ENCODE results near the gene MED1. TPM values are rescaled to one million over a fixed set of nuclear protein-coding genes. Genes with fewer than 3 reads are reported as not detected.
"Not testable (repeated sequence)": the region's sequence is repeated elsewhere in the genome, so short reads cannot be mapped to it uniquely, and the experiment has no call there.

The MED1 gene
- total RNA-seq, 1 donor from 2014 or later, result 14.6 TPM

DNA sequence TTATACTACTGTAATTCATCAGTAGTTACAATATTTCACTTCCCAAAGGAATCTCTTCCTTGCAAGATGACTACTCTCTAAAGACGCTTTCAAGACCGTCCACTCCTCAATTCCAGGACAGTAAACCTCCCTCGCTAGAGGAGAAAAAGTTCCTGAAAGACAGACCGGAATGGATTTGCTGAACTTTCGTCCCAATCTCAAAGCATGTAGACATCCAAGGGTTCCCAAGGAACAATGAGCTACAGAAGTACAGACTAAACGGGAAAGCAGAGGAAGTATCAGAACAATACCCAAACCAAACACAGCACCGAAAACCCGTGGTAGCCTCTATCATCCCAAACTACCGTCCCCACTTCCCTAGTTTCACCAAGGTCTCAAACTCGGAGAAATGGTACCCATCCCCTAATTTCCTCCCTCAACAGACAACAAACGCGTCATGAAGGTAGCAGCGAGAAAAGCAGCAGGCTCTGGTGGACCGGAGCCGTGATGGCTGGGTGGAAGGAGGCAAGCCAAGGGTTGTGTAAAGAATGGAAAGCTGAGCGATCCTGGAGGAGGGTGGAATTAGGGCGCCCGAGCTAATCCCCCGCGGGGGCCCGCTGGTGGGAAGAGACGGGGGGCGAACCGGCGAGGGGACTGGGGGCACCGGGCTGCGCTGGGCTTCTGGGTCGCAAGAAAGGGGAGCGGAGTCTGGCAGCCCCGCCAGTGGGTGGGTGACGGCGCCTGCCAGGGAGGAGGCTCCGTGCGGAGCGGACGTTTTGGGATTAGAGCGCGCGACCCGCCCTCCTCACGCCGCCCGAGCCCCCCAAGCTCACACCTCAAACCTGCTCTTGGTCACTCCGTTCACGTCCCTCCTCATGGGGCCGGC, 50.3 kb downstream of the MED1 start:
- DNase-seq (ENCODE audit: low read depth), result no peak
- H3K4me3 ChIP-seq (ENCODE audit: low read depth, low read length), result peak overlapping the region; percentile 95
- TF ChIP-seq, protein P1, sequence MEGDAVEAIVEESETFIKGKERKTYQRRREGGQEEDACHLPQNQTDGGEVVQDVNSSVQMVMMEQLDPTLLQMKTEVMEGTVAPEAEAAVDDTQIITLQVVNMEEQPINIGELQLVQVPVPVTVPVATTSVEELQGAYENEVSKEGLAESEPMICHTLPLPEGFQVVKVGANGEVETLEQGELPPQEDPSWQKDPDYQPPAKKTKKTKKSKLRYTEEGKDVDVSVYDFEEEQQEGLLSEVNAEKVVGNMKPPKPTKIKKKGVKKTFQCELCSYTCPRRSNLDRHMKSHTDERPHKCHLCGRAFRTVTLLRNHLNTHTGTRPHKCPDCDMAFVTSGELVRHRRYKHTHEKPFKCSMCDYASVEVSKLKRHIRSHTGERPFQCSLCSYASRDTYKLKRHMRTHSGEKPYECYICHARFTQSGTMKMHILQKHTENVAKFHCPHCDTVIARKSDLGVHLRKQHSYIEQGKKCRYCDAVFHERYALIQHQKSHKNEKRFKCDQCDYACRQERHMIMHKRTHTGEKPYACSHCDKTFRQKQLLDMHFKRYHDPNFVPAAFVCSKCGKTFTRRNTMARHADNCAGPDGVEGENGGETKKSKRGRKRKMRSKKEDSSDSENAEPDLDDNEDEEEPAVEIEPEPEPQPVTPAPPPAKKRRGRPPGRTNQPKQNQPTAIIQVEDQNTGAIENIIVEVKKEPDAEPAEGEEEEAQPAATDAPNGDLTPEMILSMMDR (conservative IDR thresholded peaks at IDR 0.05; ENCODE audit: low read depth, low read length), result no peak

DNA sequence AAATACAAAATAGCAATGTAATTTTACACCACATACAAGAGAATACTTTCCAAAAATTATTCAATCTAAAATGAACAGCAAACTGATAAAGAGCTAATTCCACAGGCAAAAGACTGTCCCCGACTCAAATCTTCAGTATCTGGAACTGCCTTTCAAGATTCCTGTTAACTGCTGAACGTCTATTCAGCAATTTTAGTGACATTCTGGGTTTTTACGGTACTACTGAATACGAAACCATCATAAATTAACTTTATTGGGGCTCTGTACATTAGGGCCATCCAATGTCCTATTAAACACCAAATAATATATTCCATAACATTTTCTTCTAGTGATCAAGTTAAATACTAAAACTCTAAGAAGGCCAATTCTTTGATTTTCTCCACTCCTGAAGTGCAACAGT, 51.3 kb downstream of the MED1 start:
- TF ChIP-seq, protein P1 (conservative IDR thresholded peaks at IDR 0.05; ENCODE audit: low read depth, low read length), result no peak
- peak overlapping the region; percentile 95 for H3K4me3 ChIP-seq (ENCODE audit: low read depth, low read length)

DNA sequence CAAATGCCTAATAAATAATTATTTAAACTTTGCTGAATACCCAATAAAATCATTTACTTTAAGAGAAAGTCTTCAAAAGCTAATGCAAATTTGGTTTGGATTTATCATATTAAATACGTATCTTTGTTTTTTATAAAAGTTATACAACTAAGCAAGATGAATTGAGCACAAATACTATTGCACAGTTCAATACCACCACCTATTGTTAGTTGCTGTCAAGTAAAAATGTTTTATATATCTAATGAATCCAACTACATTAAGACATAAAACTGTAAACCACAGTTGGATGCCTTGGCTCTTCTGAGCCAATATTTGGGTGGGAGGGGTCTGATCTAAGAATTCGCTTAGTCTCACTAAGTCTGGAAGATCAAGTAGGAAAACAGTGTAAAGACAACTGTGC, 57.3 kb downstream of the MED1 start:
- DNase-seq (ENCODE audit: low read depth), result no peak
- TF ChIP-seq, protein P1 (conservative IDR thresholded peaks at IDR 0.05; ENCODE audit: low read depth, low read length), result no peak
- H3K4me3 ChIP-seq (ENCODE audit: low read depth, low read length), result no peak overlapping the region

More for the DNA sequence above, 51.3 kb downstream of the MED1 start:
- no peak for DNase-seq (ENCODE audit: low read depth)

DNA sequence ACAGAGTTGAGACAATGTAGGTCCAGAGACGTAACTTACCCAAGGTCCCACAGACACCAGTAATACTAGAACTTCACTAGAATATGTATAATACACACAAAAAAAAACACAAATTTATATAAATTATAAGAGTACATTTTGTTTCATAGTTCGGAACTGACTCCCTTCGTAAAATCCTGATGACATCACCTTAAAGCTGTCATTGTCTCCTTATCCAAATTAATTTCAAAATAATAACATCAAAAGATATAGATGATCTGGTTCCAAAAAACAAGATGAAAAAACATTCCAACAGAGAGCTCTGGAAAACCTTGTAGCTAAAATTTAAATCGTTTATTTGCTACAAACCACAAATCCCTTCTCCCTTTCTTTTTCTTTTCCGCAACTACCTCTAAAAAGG, 59.6 kb downstream of the MED1 start:
- no peak for DNase-seq (ENCODE audit: low read depth)
- no peak overlapping the region for H3K4me3 ChIP-seq (ENCODE audit: low read depth, low read length)
- TF ChIP-seq, protein P1 (conservative IDR thresholded peaks at IDR 0.05; ENCODE audit: low read depth, low read length), result no peak

DNA sequence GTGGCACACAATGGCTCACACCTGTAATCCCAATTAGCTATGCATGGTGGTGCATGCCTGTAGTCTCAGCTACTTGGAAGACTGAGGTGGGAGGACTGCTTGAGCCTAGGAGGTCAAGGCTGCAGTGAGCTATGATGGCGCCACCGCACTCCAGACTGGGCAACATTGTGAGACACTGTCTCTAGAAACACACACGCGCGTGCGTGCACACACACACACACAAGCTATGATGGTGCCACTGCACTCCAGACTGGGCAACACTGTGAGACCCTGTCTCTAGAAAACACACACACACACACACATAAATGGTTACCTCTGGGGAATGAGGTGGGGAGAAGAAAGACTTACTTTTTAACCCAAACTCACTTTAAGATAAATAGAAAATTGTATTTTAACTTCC, 66.0 kb downstream of the MED1 start:
- TF ChIP-seq, protein P1 (conservative IDR thresholded peaks at IDR 0.05; ENCODE audit: low read depth, low read length), result no peak
- H3K4me3 ChIP-seq (ENCODE audit: low read depth, low read length), result no peak overlapping the region
- DNase-seq (ENCODE audit: low read depth), result no peak

DNA sequence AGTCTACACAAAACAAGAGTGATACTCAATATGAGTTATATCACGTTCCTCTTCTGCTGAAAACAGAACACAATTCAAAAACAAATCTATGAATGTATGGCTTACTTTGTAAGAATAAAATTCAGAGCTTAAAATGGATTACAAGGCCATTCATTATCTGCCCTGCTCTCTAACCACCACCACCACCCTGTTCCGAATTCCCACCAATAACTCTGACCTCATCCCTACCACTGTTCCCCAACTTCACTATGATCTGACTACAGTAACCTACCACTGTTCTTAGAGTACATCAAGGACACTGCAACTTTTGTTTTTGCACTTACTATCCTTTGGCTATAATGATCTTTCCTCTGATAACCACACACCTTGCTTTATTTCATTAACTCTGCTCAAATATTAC, 70.9 kb downstream of the MED1 start:
- TF ChIP-seq, protein P1 (conservative IDR thresholded peaks at IDR 0.05; ENCODE audit: low read depth, low read length), result no peak
- no peak overlapping the region for H3K4me3 ChIP-seq (ENCODE audit: low read depth, low read length)
- no peak for DNase-seq (ENCODE audit: low read depth)

DNA sequence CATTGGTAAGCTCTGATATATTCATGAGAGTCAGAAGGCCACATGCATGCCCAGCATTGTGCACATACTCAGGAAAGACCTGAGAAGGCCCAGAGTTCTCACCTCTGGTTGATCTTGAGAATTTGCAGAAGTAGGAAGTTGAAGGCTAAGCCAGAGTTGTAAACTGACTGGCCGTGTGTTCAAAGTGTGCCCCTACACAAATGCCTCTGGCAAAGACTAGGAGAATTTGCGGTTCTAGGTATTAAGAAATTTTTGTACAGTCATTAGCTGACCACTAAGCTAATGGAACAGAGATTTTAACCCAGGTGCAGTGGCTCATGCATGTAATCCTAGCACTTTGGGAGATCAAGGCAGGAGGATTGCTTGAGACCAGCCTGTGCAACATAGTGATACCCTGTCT, 74.6 kb downstream of the MED1 start:
- no peak for DNase-seq (ENCODE audit: low read depth)
- TF ChIP-seq, protein P1 (conservative IDR thresholded peaks at IDR 0.05; ENCODE audit: low read depth, low read length), result no peak
- no peak overlapping the region for H3K4me3 ChIP-seq (ENCODE audit: low read depth, low read length)

DNA sequence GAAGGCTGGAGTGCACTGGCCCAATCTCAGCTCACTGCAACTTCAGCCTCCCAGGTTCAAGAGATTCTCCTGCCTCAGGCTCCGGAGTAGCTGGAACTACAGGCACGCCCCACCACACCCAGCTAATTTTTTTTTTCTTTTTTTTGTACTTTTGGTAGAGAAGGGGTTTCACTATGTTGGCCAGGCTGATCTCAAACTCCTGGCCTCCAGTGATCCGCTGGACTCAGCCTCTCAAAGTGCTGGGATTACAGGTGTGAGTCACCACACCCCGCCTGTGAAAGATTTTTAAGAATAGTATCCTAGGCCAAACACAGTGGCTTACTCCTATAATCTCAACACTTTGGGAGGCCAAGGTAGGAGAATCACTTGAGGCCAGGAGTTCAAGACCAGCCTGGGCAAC, 83.3 kb downstream of the MED1 start:
- H3K4me3 ChIP-seq (ENCODE audit: low read depth, low read length); DNase-seq (ENCODE audit: low read depth): not testable (repeated sequence)
